ENCODE data around the gene CCDC6. TPM values are rescaled to one million over a fixed set of nuclear protein-coding genes. Genes with fewer than 3 reads are reported as not detected.

The CCDC6 gene
- total and polyA plus RNA-seq, 9 of the 15 experiments (the other 6 are each of a cell fraction or from before 2014, with no cell fraction given), result 10.4 to 41.0 (median 20.9) TPM

DNA sequence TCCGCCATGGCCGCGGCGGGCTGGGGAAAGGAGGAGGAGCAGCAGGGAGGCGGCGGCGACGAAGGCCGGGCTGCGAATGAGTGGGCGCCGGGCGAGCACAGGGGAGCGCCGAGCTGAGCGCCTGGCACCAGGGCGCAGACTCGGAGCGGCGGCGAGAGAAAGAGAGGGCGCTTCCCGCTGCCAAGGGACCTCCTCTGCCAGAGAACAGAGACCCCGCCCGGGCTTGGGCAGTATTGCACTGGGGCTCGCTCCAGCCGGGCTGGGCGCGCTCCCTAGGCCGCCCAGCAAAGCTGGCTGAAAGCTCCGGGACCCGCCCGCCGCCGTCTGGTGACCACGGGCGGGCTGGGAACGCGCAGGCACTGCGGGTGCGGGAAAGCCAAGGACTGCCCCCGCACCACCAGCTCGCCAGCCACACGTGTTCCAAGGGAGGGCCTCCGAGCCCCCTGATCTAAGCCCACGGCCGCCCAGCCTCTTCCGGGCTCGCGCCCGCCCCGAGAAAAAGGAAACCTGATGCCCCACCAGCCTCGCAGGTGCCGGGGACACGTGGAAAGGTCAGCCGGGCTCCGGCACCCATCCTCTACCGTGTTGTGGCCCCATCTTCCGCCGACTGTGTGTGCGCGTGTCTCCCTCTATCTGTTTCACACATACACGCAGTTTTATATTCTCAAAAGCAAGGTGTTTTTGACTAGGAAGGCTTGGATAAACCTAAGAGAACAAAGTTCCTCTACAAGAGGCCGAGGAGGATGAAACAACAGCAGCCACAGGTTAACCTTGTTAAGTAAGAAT lies at the start of gene CCDC6 (continued):
- no peak for TF ChIP-seq MEF2A (IDR thresholded peaks at IDR 0.05; ENCODE audit: control insufficient read depth, low read depth, low read length)
- TF ChIP-seq, protein P1, sequence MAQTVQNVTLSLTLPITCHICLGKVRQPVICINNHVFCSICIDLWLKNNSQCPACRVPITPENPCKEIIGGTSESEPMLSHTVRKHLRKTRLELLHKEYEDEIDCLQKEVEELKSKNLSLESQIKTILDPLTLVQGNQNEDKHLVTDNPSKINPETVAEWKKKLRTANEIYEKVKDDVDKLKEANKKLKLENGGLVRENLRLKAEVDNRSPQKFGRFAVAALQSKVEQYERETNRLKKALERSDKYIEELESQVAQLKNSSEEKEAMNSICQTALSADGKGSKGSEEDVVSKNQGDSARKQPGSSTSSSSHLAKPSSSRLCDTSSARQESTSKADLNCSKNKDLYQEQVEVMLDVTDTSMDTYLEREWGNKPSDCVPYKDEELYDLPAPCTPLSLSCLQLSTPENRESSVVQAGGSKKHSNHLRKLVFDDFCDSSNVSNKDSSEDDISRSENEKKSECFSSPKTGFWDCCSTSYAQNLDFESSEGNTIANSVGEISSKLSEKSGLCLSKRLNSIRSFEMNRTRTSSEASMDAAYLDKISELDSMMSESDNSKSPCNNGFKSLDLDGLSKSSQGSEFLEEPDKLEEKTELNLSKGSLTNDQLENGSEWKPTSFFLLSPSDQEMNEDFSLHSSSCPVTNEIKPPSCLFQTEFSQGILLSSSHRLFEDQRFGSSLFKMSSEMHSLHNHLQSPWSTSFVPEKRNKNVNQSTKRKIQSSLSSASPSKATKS (CRISPR knock-in tag; IDR thresholded peaks at IDR 0.05), result no peak
- TF ChIP-seq KDM5B (IDR thresholded peaks at IDR 0.05; ENCODE audit: insufficient replicate concordance, low read depth, low read length), result peak; percentile 56
- TF ChIP-seq FOS (IDR thresholded peaks at IDR 0.05; ENCODE audit: extremely low read depth, insufficient read length), result no peak
- TF ChIP-seq RBM14 (IDR thresholded peaks at IDR 0.05; ENCODE audit: borderline replicate concordance, insufficient read depth, low read depth, low read length), result no peak
- TF ChIP-seq ZNF23 (CRISPR knock-in tag; IDR thresholded peaks at IDR 0.05), result 0 out of 2 replicates have a peak, but pooled peaks have one; percentile 23
- TF ChIP-seq, protein P2, sequence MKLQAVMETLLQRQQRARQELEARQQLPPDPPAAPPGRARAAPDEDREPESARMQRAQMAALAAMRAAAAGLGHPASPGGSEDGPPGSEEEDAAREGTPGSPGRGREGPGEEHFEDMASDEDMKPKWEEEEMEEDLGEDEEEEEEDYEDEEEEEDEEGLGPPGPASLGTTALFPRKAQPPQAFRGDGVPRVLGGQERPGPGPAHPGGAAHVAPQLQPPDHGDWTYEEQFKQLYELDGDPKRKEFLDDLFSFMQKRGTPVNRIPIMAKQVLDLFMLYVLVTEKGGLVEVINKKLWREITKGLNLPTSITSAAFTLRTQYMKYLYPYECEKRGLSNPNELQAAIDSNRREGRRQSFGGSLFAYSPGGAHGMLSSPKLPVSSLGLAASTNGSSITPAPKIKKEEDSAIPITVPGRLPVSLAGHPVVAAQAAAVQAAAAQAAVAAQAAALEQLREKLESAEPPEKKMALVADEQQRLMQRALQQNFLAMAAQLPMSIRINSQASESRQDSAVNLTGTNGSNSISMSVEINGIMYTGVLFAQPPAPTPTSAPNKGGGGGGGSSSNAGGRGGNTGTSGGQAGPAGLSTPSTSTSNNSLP (IDR thresholded peaks at IDR 0.05; ENCODE audit: borderline replicate concordance, low read depth, low read length), result no peak
- 0 out of 2 replicates have a peak, but pooled peaks have one; percentile 3 for TF ChIP-seq EP300 (IDR thresholded peaks at IDR 0.05; ENCODE audit: low read length)
- TF ChIP-seq GATAD2A (IDR thresholded peaks at IDR 0.05), result peak; percentile 86
- no peak for TF ChIP-seq DDX20 (tag; IDR thresholded peaks at IDR 0.05; ENCODE audit: low read depth)
- no peak for TF ChIP-seq BRD4 (IDR thresholded peaks at IDR 0.05)
- TF ChIP-seq, protein P3, sequence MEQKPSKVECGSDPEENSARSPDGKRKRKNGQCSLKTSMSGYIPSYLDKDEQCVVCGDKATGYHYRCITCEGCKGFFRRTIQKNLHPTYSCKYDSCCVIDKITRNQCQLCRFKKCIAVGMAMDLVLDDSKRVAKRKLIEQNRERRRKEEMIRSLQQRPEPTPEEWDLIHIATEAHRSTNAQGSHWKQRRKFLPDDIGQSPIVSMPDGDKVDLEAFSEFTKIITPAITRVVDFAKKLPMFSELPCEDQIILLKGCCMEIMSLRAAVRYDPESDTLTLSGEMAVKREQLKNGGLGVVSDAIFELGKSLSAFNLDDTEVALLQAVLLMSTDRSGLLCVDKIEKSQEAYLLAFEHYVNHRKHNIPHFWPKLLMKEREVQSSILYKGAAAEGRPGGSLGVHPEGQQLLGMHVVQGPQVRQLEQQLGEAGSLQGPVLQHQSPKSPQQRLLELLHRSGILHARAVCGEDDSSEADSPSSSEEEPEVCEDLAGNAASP (IDR thresholded peaks at IDR 0.05), result no peak
- TF ChIP-seq WHSC1 (IDR thresholded peaks at IDR 0.05; ENCODE audit: low read length), result no peak
- TF ChIP-seq SUPT5H (IDR thresholded peaks at IDR 0.05), result peak; percentile 81
- TF ChIP-seq, protein P4, sequence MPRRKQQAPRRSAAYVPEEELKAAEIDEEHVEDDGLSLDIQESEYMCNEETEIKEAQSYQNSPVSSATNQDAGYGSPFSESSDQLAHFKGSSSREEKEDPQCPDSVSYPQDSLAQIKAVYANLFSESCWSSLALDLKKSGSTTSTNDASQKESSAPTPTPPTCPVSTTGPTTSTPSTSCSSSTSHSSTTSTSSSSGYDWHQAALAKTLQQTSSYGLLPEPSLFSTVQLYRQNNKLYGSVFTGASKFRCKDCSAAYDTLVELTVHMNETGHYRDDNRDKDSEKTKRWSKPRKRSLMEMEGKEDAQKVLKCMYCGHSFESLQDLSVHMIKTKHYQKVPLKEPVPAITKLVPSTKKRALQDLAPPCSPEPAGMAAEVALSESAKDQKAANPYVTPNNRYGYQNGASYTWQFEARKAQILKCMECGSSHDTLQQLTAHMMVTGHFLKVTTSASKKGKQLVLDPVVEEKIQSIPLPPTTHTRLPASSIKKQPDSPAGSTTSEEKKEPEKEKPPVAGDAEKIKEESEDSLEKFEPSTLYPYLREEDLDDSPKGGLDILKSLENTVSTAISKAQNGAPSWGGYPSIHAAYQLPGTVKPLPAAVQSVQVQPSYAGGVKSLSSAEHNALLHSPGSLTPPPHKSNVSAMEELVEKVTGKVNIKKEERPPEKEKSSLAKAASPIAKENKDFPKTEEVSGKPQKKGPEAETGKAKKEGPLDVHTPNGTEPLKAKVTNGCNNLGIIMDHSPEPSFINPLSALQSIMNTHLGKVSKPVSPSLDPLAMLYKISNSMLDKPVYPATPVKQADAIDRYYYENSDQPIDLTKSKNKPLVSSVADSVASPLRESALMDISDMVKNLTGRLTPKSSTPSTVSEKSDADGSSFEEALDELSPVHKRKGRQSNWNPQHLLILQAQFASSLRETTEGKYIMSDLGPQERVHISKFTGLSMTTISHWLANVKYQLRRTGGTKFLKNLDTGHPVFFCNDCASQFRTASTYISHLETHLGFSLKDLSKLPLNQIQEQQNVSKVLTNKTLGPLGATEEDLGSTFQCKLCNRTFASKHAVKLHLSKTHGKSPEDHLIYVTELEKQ (CRISPR knock-in tag; IDR thresholded peaks at IDR 0.05), result no peak
- no peak for TF ChIP-seq ZNF507 (tag; conservative IDR thresholded peaks at IDR 0.05)
- TF ChIP-seq, protein P5, sequence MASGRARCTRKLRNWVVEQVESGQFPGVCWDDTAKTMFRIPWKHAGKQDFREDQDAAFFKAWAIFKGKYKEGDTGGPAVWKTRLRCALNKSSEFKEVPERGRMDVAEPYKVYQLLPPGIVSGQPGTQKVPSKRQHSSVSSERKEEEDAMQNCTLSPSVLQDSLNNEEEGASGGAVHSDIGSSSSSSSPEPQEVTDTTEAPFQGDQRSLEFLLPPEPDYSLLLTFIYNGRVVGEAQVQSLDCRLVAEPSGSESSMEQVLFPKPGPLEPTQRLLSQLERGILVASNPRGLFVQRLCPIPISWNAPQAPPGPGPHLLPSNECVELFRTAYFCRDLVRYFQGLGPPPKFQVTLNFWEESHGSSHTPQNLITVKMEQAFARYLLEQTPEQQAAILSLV (tag; IDR thresholded peaks at IDR 0.05), result peak; percentile 35; the same call in 1 of the 2 replicates
- no peak for TF ChIP-seq HEY1 (CRISPR knock-in tag; IDR thresholded peaks at IDR 0.05; ENCODE audit: borderline replicate concordance)
